EH (cell line): ENCODE measurements around the gene ZC3H12C.
A peak's percentile ranks its signal among the peaks of the same experiment; 100 is the strongest.
"Not testable (repeated sequence)": the region's sequence is repeated elsewhere in the genome, so short reads cannot be mapped to it uniquely, and the experiment has no call there.

Experiments used
- DNase-seq: peaks from one replicate; pipeline ENCODE4 v3.0.0-alpha.2; 2015; ENCODE audit warnings: low read depth

Gene ZC3H12C

DNA sequence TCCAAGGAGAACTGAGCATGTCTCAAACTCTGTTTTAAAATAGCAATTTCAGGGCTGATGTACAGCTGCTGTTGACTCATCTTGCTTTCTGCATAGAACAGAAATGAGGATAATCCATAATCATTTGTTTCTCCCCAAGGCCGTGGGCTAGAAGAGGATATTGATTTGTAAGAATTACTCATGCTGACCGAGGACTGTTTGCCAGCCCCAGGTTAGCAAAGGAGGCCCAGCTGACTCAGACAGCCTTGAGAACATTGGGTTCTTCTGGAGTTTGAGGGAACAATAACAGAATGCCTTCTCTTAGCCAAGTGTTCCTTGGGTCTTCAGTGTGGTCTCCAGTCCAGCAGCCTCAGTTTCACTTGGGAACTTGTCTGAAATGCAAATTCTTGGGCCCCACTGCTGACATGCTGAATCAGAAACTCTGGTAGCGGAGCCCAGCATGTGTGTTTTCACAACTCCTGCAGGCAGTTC lies 92.0 kb downstream of the ZC3H12C start:
- no peak for DNase-seq

GRCh38 chr11:110185599-110185998 lies 92.4 kb downstream of the ZC3H12C start:
- DNase-seq, result no peak

DNA sequence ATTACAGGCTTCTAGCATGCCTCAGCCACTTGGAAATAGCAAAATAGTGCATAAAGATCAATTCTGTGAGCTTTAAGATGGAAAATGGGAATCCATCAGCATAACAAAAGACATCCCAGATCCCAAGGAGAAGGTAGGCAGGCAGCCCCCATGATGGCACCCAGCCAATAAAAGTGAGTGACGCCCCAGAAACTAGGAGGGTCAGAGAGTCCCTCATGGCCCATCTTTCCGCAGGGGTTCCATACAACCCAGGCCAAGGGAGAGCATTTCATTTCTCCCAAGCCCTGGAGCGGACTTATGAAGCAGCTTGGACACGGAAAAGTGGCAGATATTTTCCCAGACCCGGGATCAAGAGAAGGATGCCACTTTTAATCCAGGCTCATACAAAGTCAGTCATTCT lies 93.3 kb downstream of the ZC3H12C start:
- DNase-seq, result no peak

GRCh38 chr11:110186867-110187266 lies 93.7 kb downstream of the ZC3H12C start:
- no peak for DNase-seq

DNA sequence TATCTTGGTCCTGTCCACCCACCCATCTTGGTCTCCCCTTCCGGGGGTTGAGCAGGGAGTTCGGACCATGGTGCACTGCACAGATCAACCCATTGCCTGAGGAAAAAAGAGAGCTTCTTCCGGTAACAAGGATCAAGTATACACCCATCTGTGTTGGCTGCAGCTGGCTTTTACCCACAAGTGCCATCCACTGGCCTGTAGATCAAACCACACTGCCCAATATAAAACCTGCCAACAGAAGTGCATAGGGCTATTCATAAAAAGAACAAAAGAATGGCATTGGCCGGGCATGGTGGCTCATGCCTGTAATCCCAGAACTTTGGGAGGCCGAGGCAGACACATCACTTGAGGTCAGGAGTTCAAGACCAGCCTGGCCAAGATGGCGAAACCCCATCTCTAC lies 94.5 kb downstream of the ZC3H12C start:
- DNase-seq, result no peak

- DNase-seq, result no peak
These were observed 97.7 kb downstream of the ZC3H12C start for GRCh38 chr11:110190885-110191284.

GRCh38 chr11:110192604-110193282 lies 99.6 kb downstream of the ZC3H12C start:
- not testable (repeated sequence) for DNase-seq

GRCh38 chr11:110194211-110194766 lies 101.1 kb downstream of the ZC3H12C start:
- DNase-seq, result peak; percentile 73

DNA sequence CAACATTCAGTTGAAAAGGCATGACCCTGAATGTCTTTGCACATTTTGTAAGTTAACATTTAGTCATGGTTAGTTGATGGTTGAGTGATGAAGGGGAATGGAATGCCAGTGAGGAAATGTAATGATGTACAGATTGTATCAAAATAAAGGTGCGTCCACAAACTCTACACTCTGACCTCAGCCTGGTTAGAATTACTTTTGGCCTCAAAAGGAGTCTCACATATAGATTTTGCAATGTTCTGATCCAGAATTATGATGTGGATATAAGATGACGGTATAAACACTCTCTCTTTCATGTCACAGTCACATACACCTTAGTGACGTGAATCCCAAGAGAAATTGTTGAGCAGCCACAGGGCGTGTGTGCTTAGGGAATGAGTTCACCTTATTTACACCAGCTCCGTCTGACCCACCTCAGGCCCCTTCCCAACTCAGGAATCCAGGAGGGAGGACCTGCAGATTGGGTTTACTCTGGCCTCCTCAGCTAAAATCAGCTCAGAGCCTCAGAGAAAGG lies 103.1 kb downstream of the ZC3H12C start:
- peak; percentile 81 for DNase-seq

- DNase-seq, result no peak
These were observed 103.8 kb downstream of the ZC3H12C start for GRCh38 chr11:110196884-110197420.

GRCh38 chr11:110198031-110198729 lies 105.0 kb downstream of the ZC3H12C start:
- peak; percentile 32 for DNase-seq

DNA sequence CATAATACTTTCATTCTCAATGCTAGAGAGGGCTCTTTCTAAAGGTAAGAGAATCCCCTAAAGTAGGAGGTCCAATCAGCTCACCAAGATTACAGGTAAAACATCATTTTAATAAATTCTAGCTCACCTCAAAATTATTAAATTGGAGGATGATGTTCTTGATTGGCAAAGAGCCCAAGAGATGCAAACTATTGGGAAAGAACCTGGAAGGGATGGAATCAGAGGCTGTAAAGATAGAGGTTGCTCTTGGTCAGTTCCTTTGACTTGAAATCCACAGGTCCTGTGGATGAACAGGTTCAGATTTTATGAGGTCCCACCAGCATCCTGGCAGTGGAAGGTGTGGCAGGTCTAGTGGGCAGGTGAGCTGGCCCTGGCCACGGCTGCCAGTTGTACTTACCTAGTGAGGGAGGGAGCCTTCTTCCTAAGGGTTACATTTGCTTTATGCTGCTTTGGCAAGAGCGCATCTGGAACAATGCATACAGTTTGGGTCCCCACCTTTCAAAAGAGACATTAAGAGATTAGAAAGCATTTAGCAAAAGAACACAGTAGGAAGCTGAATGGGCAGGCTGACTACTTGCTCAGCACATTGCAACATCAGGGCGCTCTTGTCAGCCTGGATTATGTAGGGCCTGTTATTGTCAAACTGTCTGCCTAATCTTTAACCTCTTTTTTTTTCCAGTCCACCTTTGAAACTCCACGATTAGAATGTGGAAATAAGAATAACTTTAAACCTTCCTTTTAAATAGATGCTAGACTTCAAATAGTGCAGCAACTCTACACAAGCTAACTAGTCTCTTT lies 106.2 kb downstream of the ZC3H12C start:
- no peak for DNase-seq

GRCh38 chr11:110200241-110200640 lies 107.0 kb downstream of the ZC3H12C start:
- no peak for DNase-seq

DNA sequence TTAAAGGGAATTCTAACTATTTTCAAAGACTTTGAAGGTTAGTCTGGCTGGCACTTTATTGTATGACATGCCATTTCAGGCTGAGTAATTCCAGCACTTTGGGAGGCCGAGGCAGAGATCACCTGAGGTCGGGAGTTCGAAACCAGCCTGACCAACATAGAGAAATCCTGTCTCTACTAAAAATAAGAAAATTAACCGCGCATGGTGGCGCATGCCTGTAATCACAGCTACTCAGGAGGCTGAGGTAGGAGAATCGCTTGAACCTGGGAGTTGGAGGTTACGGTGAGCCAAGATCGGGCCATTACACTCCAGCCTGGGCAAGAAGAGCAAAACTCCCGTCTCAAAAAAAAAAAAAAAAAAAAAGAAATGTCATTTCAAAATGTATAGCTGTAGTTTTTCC lies 107.6 kb downstream of the ZC3H12C start:
- DNase-seq, result no peak

- DNase-seq, result no peak
These were observed 113.9 kb downstream of the ZC3H12C start for GRCh38 chr11:110207123-110207522.

DNA sequence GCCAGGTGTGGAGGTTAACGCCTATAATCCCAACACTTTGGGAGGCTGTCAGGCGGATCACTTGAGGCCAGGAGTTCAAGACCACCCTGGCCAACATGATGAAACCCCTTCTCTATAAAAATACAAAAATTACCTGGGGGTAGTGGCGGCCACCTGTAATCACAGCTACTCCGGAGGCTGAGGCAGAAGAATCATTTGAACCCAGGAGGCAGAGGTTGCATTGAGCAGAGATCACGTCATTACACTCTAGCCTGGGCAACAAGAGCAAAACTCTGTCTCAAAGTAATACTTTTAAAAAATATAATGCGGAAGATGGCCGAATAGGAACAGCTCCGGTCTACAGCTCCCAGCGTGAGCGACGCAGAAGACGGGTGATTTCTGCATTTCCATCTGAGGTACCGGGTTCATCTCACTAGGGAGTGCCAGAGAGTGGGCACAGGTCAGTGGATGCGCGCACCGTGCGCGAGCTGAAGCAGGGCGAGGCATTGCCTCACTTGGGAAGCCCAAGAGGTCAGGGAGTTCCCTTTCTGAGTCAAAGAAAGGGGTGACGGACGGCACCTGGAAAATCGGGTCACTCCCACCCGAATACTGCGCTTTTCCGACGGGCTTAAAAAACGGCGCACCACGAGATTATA lies 115.6 kb downstream of the ZC3H12C start:
- not testable (repeated sequence) for DNase-seq

GRCh38 chr11:110209313-110209694 lies 116.1 kb downstream of the ZC3H12C start:
- not testable (repeated sequence) for DNase-seq

DNA sequence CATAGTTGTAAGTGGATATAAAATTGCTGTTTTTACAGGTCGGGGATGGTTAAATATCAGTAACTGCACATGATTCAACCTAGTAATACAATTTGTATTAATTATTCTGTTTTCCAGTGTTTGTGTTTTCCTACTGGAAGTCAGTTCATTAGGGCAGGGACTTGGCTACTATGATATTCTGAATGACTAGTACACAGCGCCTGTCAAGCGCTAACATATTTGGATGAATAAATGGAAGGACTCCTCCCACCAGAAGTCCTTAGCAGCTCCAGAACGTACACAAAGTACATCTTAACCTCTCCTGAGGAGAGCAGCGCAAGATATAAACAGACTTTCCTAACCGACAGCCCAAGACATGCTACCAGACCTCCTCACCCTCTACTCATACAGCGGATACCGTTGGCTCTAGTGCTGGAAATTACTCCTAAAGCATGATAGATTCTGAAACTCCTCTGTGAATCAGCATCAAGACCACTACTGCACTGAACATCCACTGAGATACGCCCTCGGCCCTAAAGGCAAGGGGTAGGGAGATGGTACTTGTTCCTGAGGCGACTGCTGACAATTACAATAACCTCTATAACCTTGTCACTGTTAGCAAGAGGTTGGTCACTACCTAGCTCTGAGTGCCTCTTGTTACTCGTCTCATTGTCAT lies 124.2 kb downstream of the ZC3H12C start:
- DNase-seq, result no peak

- DNase-seq, result no peak
These were observed 124.7 kb downstream of the ZC3H12C start for GRCh38 chr11:110217936-110218335.

DNA sequence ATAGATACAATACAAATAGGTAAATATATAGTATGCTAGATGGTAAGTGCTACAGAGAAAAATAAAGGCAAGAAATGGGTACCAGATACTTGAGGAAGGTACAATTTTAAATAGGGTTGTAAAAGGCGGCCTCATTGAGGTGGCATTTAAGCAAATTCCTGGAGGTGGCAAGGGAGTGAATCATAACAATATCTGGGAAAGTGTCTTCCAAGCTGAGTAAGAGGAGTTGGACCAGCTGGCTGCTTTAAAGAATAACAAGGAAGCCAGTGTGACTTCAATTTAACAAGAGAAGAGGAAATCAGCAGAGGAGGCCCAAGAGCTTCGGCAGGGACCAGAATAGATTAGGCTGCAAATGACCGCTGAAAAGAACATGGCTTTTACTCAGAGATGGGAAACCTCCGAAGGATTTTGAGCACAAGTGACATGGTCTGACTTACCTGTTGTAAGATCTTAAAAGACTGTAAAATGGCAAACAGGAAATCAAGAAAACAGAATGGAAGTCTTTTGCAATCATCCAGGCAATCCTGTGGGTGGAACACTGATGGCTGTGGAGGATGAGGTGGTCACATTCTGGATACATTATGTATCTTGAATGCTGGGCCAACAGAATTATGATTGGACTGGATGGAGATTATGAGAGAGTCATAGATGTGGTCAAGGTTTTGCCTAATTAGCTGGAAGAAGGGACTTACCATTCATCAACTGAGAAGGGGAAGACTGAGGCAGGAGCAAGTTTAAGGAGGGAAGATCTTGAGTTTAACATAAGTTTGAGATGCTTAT lies 126.0 kb downstream of the ZC3H12C start:
- peak; percentile 44 for DNase-seq
